ENCODE measurements around the gene MR1. TPM values are rescaled to one million over a fixed set of nuclear protein-coding genes. Genes with fewer than 3 reads are reported as not detected.

Gene MR1
- polyA plus RNA-seq, 1 of the 3 experiments (the other 2 are of a cell fraction): 7.0 TPM

DNA sequence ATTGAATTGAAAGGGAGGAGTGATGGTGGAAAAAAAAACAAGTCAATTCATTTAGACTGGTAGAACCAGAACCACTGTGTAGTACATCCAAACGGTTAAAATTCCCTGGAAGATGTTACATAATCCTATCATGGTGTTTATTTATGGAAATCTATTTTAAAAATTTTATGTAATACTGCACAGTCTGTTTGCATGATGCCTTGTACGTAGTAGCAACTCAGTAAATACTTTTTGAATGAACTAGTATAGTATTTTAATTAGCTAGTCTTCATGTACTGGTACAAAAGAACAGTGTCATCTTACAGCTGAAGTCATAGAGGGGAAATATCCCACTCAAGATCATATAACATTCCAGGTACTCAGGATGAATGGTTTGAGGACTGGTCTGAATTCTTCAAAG lies 27.7 kb downstream of the MR1 start (continued):
- TF ChIP-seq ELF1 (IDR thresholded peaks at IDR 0.05) (no peak), JUND (IDR thresholded peaks at IDR 0.05) (no peak), FOXM1 (IDR thresholded peaks at IDR 0.05; ENCODE audit: low read depth) (no peak), NFIC (IDR thresholded peaks at IDR 0.05; ENCODE audit: borderline replicate concordance) (no peak), CHD2 (IDR thresholded peaks at IDR 0.05; ENCODE audit: low read length, partially characterized antibody) (no peak), RFX5 (IDR thresholded peaks at IDR 0.05; ENCODE audit: low read length) (no peak), POLR2AphosphoS5 (IDR thresholded peaks at IDR 0.05; ENCODE audit: low read depth, low read length) (no peak), EZH2phosphoT487 (IDR thresholded peaks at IDR 0.05; ENCODE audit: borderline replicate concordance, low read depth) (no peak)
- TF ChIP-seq, protein P1, sequence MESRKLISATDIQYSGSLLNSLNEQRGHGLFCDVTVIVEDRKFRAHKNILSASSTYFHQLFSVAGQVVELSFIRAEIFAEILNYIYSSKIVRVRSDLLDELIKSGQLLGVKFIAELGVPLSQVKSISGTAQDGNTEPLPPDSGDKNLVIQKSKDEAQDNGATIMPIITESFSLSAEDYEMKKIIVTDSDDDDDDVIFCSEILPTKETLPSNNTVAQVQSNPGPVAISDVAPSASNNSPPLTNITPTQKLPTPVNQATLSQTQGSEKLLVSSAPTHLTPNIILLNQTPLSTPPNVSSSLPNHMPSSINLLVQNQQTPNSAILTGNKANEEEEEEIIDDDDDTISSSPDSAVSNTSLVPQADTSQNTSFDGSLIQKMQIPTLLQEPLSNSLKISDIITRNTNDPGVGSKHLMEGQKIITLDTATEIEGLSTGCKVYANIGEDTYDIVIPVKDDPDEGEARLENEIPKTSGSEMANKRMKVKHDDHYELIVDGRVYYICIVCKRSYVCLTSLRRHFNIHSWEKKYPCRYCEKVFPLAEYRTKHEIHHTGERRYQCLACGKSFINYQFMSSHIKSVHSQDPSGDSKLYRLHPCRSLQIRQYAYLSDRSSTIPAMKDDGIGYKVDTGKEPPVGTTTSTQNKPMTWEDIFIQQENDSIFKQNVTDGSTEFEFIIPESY (IDR thresholded peaks at IDR 0.05; ENCODE audit: borderline replicate concordance, low read depth): no peak
- TF ChIP-seq, protein P2, sequence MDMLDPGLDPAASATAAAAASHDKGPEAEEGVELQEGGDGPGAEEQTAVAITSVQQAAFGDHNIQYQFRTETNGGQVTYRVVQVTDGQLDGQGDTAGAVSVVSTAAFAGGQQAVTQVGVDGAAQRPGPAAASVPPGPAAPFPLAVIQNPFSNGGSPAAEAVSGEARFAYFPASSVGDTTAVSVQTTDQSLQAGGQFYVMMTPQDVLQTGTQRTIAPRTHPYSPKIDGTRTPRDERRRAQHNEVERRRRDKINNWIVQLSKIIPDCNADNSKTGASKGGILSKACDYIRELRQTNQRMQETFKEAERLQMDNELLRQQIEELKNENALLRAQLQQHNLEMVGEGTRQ (IDR thresholded peaks at IDR 0.05; ENCODE audit: borderline replicate concordance, low read depth, low read length): no peak
- TF ChIP-seq, protein P3, sequence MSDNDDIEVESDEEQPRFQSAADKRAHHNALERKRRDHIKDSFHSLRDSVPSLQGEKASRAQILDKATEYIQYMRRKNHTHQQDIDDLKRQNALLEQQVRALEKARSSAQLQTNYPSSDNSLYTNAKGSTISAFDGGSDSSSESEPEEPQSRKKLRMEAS (IDR thresholded peaks at IDR 0.05; ENCODE audit: low read depth): no peak

DNA sequence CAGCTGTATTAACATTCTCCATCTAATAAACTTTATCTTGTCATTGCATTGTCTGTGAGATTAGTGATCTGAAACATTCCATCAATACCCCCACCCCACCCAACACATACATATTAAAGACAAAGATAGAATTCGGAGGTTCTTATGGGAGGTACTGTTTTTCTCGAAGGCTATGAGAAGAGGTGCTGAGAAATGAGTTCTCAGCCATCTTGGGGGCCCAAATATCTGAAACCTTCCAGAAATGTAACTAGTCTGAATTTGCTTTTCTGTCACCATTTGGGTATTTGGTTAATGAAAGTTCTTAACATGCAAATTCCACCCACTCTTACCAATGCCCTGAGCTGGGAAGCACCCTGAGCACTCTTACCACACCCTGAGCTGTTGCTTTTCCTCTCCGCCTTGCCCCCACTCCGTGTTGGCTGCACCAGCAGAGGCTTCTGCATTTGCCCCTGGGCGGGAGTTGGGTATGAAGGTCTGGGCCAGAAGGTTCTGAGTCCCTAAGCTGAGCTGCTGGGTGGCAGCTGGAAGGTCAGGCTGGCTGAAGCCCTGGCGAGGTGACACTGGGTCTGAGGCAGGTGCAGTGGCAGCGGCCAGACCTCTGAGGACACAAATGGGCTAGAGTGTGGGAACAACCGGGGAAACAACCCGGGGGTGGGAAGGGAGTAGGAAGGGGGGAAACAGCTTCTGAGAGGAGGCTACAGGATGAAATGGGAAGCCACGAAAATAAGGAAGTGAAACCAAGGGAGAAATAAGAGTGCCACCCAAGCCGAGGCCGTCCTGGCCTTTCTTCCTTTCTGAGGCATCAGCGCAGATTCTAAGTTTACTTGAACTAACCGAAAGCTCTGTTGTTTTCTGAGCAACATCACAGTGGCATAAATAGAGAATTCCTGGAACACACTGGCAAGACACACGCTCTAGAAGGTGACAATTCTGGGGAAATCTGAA lies 28.4 kb downstream of the MR1 start:
- Histone ChIP-seq H3K27ac (ENCODE audit: low read depth in 2 of 2, low read length in 1 of 2) (no peak overlapping the region), H3K4me2 (no peak overlapping the region), H3K79me2 (ENCODE audit: insufficient read depth) (no peaks in the 10 kb centered on the region), H3K27me3 (ENCODE audit: insufficient read depth) (no peaks in the 10 kb centered on the region), H4K20me1 (ENCODE audit: insufficient read depth) (no peaks in the 10 kb centered on the region), H3K9ac (no peak overlapping the region), H3F3A (replicated peaks; ENCODE audit: insufficient read depth) (no peaks in the 10 kb centered on the region), H3K4me1 (ENCODE audit: control insufficient read depth in 1 of 2, insufficient read depth in 2 of 2, low read depth in 1 of 2, low read length in 1 of 2) (peaks cover 0 to 6% of the 10 kb centered on the region in 2 experiments; a peak in 2 of 4 replicates), H3K4me3 (ENCODE audit: low read depth in 2 of 2, low read length in 1 of 2) (no peak overlapping the region), H2AFZ (ENCODE audit: low read depth) (no peak overlapping the region), H3K9me3 (no peaks in the 10 kb centered on the region), H3K9me2 (no peaks in the 10 kb centered on the region), H3K36me3 (replicated peaks in 1 of 2; ENCODE audit: control insufficient read depth in 1 of 2, insufficient read depth in 2 of 2, low read length in 1 of 2) (no peaks in the 10 kb centered on the region)
- ChIA-PET POLR2A (no interaction called here), CTCF (interaction anchor here (1.0 to 4.1 kb wide), 4 partner anchors 17 to 107 kb away, joined by 3 to 13 read pairs (median 4); no protein-coding TSS in a partner anchor)
- 90% methylated on average over 15 of the region's 15 CpGs for WGBS (ENCODE audit: low lambda C conversion rate)
- no peak for DNase-seq
- TF ChIP-seq FOXJ3 (CRISPR knock-in tag; IDR thresholded peaks at IDR 0.05) (no peak), TAF1 (IDR thresholded peaks at IDR 0.05; ENCODE audit: borderline replicate concordance, low read depth, low read length) (no peak), FOSL2 (IDR thresholded peaks at IDR 0.05; ENCODE audit: borderline replicate concordance, low read depth) (no peak), NFIC (IDR thresholded peaks at IDR 0.05; ENCODE audit: borderline replicate concordance) (no peak), JUND (IDR thresholded peaks at IDR 0.05) (no peak)
- TF ChIP-seq, protein P4, sequence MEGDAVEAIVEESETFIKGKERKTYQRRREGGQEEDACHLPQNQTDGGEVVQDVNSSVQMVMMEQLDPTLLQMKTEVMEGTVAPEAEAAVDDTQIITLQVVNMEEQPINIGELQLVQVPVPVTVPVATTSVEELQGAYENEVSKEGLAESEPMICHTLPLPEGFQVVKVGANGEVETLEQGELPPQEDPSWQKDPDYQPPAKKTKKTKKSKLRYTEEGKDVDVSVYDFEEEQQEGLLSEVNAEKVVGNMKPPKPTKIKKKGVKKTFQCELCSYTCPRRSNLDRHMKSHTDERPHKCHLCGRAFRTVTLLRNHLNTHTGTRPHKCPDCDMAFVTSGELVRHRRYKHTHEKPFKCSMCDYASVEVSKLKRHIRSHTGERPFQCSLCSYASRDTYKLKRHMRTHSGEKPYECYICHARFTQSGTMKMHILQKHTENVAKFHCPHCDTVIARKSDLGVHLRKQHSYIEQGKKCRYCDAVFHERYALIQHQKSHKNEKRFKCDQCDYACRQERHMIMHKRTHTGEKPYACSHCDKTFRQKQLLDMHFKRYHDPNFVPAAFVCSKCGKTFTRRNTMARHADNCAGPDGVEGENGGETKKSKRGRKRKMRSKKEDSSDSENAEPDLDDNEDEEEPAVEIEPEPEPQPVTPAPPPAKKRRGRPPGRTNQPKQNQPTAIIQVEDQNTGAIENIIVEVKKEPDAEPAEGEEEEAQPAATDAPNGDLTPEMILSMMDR (IDR thresholded peaks at IDR 0.05): no peak
- TF ChIP-seq, protein P5, sequence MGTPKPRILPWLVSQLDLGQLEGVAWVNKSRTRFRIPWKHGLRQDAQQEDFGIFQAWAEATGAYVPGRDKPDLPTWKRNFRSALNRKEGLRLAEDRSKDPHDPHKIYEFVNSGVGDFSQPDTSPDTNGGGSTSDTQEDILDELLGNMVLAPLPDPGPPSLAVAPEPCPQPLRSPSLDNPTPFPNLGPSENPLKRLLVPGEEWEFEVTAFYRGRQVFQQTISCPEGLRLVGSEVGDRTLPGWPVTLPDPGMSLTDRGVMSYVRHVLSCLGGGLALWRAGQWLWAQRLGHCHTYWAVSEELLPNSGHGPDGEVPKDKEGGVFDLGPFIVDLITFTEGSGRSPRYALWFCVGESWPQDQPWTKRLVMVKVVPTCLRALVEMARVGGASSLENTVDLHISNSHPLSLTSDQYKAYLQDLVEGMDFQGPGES (IDR thresholded peaks at IDR 0.05; ENCODE audit: low read depth, low read length): no peak

Data from SK-N-SH (cell line).